HG03520 (cell line): ENCODE results near the gene FOXC1.

Experiments
- ATAC-seq: cut with Tn5 transposase; IDR thresholded peaks from one replicate; pipeline ENCODE4 v1.9.1; 2021; ENCODE audit warnings: mild to moderate bottlenecking, moderate library complexity; ENCODE audit not compliant: unreplicated experiment

FOXC1 gene

DNA sequence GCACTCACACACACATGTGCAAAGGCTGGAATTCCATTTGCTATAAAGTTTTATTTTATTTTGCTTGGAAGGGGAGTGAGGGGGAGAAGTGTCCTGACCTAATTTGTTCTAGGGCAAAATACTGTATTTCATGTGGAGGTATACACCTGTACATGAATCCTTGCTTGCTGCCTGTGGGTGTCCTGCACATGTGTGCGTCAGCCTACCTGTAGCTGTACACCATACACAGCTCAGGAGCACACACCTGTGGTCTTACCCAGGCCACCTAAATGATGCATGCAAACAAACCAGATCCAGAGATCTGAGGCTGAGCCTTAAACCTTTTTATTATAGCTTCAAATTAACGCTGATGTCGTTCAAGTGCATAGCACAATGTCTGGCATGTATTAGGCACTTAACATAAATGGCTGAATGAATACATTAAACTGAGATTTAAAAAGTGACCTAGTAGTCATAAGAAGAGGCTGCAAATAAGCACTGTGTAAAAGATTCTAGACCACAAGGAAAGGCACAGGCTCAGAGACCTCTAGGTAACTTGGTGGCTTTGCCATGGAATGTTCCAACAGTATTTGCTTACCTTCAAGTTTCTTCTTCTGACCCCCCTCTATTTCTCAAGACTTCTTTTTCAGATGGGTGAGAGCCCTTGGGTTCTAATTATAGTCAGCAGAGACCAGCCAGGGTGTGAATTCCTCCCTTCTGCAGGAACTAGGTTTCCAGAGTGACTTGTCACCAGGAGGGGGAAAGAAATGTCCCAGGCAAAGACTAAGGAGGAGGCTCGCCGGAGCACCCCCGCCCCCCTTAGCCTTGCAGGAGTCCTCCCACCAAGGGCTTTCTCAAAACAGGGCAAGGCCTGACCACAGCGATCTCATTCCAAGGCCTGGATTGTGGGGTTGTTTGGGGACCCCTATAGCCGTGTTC, 13.4 kb downstream of the FOXC1 start:
- ATAC-seq: no peak

DNA sequence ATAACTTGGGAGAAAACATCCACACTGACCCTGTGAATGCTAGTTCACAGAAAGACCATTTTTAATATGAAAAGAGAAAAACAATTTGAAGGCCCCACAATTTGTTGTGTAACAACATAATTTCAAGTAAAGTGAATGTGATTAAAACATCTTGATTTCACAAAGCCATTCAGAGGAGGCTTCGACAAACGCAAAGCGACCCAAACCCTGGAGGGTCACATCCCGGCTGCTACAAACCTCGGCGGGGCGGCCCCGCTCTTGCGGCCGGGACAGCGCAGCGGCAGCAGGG, 14.0 kb downstream of the FOXC1 start:
- ATAC-seq: no peak

- ATAC-seq: peak; percentile 44
These were observed 14.5 kb downstream of the FOXC1 start for GRCh38 chr6:1624058-1624850.

GRCh38 chr6:1624851-1625781, 15.4 kb downstream of the FOXC1 start:
- no peak for ATAC-seq

GRCh38 chr6:1625794-1626435, 16.2 kb downstream of the FOXC1 start:
- no peak for ATAC-seq

DNA sequence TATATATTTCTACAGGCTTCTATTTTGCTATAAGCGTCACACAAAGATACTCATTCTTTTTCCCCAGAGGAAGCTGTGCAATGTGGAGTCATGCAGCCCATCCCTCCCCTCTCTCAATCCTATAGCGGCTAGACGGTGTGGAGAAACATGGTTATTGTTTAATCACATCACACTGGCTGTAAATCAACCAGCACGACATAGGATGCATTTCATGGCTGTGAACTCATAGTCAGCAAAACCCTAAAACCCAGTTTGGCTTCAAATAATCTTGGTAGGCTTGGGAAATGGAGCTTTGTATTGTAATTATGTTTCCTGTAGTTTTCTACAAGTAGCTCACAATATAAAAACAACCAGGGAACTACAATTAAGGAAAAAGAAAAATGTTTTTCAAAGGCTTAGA, 16.8 kb downstream of the FOXC1 start:
- ATAC-seq: no peak

- no peak for ATAC-seq
These were observed 18.3 kb downstream of the FOXC1 start for GRCh38 chr6:1627827-1628560.

DNA sequence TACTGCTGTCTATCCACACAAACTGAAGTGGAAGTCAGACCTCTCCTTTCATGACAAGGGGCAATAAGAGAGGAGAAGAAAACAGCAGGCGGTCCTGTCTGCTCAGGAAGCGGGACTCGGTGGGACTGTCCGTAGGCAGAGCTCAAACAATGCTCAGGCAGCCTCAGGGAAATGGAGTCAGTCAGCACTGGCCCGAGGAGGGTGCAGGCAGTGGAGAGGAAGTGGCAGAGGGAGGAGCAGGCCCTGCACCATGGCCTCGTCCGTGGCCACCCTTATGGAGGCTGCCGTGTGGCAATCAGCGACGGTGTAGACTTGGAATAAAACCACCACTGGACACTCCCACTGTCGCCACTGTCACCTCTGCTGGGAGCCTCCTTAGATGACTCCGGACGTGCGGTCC, 19.6 kb downstream of the FOXC1 start:
- no peak for ATAC-seq

DNA sequence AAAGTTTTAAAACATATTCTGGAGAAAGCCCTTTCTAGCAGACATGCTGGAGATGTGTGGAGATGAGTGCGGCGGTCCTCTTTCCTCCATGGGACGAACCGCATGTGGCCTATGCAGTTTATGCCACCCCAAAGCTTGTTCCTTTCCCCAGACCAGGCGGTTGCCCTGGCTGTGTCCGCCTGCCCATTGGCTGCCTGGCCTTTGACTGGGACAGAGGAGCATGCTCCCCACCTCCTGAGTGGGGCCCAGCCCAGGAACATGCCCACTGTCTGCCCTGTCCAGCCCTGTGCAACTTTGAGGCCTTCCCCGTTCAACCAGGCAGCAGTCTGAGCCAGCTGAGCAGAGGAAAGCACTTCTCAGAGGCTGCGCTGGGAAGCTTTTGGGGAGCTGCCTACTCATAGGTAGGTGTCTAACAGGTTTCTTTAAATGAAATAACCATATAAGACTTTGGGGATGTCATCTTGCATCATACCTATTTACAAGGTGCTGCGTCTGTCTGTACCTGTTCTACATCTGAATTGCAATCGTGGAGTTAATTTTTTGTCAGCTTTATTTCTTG, 20.6 kb downstream of the FOXC1 start:
- ATAC-seq: no peak

DNA sequence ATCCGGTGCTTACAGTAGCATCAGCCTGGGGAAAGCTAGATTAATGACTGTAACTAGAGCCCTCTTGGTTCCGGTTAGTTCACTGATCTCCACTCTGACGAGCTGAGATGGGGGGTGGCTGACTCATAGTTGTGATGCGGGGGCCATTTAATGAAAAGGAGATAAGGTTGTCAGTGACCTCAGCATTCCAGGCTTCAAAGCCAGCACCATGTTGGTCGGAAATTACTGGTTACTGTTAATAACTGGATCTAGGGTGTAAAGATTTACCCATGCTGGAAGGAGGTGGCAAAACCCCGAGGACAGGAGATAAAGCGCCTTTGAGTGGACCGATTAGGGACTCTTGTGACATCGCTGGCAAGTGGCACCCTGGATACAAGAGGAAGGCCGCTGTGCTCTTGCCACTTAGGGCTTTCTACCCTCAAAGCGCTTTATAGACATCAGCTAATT, 21.1 kb downstream of the FOXC1 start:
- ATAC-seq: no peak

DNA sequence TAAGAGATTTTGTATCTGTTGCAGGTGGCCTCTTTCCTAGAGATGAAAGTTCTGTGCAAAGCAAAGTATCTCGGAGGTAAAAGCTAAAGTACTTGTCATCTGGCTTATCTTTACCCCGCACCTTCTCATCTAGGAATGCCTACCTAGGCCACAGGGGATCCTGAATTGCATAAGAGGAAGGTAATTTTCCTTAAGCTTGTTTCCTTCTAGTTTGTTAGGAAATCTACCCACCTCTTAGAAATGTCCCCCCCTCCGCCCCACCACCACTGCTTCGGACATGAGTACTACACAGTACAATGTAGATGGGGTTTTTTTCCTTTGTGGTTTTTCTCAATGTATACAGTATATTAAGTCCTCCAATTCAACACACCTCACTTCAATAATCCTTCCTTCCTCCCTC, 21.5 kb downstream of the FOXC1 start:
- no peak for ATAC-seq

DNA sequence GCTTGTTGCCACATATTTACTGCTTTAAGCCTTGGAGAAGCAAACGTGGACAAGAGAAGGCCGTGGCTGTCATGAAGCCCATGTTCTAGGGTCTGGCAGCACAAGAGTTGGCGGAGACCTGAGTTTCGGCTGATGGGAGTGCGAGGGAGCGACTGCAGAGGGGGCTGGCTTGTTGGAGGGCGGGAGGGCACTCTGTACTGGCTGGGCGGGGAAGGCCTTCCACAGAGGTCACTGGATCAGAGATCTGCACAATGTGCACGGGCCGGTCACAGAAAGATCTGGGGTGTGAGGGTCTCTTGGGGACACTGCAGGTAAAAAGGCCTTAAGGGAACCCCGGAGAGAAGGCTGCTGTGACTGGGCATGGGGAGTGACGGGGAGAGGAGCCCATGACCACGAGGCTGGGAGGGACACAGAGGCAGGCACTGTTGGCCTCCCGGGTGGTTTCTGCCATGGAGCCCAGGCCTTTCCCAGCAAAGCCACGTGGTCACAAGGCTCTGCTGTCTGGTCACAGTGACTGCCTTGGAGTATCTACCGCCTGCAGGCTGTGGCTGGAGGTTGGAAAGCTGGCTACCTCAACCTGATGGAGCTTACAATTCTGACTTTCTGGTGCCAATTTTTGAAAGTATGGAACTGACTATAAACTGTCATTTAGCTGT, 23.8 kb downstream of the FOXC1 start:
- ATAC-seq: no peak

GRCh38 chr6:1634081-1634480, 24.4 kb downstream of the FOXC1 start:
- no peak for ATAC-seq

- no peak for ATAC-seq
These were observed 25.7 kb downstream of the FOXC1 start for GRCh38 chr6:1635305-1636010.

DNA sequence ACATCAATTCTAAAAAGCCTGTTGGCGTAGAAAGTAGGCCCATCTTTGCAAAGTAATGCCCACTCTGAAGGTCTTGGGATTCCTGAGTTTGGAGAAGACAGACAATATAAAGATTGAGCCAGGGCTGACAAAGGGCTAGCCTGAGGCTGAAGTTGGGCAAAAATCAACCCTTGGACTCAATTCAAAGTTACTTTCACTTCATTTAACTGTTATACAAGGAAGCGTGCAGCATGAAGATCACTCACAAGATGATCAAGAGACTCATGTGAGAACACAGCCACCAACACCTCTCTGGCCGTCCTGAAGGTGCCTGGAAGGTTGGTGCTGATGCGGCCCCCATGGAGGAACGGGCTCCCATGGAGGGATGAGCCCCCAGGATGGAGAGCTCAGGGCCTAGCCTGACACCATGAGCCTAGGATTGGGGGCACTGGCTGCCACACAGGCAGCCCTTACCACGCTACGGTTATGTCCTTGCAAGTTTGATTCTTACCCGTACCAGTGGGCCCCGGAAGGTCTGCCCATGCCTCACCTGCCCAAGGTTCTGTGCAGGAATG, 26.6 kb downstream of the FOXC1 start:
- no peak for ATAC-seq

GRCh38 chr6:1636971-1637871, 27.5 kb downstream of the FOXC1 start:
- no peak for ATAC-seq

DNA sequence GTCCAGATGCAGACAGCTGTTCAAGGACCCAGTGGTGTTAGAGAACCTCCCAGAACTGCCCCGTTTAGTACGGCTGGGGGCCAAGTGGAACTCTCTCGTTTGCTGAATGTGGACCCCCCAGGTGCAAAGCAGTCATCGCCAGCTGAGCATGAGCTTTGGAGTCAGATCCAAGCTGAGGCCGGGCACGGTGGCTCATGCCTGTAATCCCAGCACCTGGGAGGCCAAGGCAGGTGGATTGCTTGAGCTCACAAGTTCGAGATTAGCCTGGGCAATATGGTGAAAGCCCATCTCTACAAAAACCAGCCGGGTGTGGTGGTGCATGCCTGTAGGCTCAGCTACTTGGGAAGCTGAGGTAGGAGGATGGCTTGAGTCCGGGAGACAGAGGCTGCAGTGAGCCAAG, 29.7 kb downstream of the FOXC1 start:
- ATAC-seq: no peak
